Hepatic stellate cell (primary cell): ENCODE measurements around the gene KIF5B.
"Not testable (repeated sequence)": the region's sequence is repeated elsewhere in the genome, so short reads cannot be mapped to it uniquely, and the experiment has no call there.

ENCODE experiments used
- DNase-seq: peaks from one replicate; pipeline ENCODE4 v3.0.0; 2011; ENCODE audit warnings: low spot score

KIF5B gene

DNA sequence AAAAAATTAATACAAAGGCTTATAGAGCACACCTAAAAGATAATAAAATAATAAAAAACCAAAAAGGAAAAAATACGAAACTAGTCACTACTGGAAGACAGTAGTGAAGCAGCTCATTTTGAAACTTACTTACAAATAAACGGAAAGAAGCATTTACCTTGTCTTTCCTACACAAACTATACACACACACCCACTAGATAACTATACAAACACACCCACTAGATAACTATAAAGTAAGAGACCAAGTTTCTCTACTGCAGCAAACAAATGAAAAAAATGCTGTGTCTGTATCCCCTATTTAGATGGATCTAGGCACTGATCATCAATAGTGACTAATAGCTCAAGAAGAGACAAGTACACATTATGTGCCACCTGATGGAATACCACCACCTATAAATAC, 49.2 kb downstream of the KIF5B start:
- DNase-seq = no peak

DNA sequence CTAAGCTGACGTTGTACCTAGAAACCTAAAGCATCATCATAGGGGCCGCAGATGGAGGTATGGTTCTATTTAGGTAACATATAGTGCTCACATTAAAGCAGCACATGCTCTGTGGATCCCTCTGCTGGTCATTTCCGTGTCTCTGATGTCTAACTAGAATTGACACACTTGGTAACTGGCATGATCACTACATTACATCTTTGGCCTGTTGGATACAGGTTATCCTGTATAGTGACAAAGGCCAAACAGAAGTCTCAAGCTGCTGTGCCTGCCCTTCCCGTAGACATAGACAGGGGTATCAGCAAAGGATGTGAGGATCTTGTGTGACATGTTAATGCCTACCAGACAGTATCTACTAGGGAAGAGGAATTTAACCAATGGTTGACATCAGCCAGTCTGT, 51.2 kb downstream of the KIF5B start:
- DNase-seq = no peak

DNA sequence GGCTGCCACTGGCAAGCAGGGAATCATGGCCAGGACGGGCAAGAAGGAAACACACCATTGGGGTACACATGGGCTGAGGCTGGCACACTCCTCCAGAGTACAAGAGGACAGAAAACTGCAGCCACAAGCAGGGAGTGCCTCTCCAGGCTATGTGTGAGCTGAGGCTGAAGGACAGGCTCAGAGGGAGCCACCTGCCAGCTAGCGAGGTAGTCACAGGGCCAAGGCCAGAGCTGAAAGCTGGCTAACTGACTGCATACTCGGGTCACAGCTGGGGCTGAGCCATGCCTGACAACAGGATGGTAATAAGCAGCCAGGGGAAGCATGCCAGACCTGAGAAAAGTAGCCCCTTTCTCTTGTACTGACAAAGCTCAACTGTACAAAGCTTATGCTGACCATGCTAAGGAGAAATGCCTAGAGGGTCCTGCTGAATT, 52.0 kb downstream of the KIF5B start:
- no peak for DNase-seq

DNA sequence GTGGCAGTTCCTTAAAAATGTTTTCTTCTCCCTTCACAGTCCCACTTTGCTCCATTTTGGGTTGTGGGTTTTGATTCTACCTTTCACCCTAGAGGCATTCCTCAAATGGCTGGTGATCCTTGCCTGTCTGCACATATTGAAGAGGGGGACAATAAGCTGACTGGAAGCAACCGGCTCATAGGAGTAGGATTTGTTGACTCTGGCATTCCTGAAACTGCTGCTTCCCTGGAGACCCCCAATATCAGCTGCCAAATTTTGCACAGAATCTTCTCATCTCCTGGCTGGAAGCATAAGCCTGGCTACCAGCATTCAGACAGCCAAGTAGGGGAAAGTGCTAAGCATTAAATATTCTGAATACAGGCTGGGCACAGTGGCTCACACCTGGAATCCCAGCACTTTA, 53.7 kb downstream of the KIF5B start:
- DNase-seq = no peak

DNA sequence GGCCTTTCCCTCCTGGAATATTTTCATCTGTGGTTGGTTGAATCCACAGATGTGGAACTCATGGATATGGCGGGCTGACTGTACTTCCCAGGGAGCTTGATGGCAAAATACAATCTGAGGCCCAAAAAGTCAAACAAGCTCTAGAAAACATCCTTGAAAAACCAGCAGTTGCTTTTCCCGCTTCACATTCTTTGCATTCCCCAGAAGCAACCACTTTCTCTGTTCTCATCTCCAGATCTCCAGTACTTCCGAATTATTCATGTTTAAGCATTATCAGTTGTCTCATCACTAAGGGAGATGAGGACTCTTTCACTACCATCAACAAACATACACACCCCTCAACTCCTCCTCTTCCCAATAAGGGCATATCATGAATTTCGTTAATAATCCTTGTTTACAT, 55.3 kb downstream of the KIF5B start:
- DNase-seq = peak; percentile 32

DNA sequence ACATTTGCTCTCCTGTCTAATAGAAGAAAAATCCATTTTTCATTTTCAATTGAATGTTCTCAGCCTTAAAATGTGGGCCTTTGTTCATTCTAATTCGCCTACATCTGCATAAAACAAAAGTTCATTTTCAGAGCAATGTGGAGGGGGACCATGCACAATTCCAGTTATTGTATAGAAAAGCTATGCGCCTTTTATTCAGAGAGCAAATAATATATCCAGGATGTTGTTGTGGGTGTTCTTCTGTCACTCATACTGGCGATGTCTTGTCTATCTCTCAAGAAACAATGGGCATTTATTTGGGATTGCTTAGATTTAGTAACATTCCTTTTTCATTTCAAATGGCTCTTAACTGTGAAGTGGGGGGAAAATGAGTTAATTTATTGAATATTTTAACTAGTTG, 56.4 kb downstream of the KIF5B start:
- no peak for DNase-seq

DNA sequence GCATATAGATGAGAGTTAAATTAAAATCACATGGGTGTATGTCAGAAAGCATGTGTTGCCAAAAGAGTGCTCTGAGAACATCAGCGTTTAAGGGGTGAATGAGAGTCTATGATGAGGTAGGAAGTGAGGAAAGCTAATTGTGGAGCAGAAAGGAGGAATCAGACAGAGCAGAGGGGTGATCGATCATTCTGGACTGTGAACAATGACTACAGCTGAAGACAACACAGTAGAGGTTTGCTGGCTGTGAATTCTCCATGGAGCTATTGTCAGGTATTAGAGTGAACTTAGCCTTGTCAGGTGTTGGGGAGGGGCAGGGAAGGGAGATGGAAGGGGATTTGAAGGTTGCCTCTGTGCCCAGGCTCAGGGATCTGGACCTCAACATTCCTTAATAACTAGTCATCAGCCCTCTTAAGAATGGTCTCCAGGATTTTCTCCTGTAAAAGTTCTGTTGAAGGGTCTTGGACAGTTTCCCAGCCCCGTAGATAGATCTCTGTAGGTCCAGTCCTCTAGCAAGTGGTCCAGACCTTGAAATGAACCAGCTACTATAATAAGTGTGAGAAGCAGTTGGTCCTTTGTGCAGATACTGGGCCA, 57.1 kb downstream of the KIF5B start:
- no peak for DNase-seq

DNA sequence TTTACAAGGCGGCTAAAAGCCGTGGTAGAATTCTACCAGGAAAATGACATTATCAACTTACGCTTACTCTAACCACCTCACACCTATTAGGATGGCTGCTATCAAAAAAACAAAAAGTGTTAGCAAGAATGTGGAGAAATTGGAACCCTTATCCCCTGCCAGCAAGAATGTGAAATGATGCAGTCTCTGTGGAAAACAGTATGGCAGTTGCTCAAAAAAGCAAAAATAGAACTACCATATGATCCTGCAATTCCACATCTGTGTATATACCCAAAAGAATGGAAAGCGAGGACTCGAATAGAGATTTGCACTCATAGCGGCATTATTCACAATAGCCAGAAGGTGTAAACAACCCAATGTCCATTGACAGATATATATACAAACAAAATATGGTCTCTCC, 61.3 kb downstream of the KIF5B start:
- no peak for DNase-seq

DNA sequence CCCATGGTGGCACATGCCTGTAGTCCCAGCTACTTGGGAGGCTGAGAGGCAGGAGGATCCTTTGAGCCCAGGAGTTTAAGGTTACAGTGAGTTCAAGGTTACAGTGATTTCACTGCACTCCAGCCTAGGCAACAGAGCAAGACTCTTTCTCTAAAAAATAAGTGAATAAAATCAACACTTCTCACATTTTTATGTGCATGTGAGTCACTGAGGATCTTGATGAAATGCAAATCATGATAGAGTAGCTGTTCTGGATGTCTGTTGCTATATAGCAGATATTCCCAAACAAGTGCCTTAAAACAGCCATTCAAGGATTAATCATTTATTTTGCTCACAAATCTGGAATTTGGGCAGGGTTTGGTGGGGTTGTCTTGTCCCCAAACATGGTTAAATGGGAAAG, 65.3 kb downstream of the KIF5B start:
- DNase-seq = no peak

DNA sequence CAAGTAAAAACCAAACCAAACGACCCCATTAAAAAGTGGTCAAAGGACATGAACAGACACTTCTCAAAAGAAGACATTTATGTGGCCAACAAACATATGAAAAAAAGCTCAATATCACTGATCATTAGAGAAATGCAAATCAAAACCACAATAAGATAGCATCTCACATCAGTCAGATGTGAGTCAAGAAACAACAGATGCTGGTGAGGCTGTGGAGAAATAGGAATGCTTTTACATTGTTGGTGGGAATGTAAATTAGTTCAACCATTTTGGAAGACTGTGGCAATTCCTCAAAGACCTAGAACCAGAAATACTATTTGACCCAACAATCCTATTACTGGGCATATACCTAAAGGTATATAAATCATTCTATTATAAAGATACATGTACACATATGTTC, 68.4 kb downstream of the KIF5B start:
- not testable (repeated sequence) for DNase-seq

DNA sequence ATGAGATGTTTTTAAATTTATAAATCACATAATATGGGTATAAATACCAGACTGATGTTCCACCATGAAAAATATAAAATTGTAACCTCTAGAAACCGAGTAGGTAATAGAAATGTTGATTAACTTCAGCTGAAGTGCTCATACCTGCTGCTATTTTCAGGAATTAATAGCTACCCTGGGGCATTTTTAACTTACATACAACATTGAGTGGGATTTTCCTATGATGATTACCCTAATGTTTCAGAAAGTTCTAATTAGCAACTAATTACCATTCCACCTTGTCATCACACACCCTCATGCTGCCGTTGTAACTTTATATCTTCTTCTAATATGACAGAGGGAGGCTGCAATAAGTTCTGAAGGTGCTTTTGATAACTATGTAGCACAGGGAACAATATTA, 74.1 kb downstream of the KIF5B start:
- DNase-seq = no peak

DNA sequence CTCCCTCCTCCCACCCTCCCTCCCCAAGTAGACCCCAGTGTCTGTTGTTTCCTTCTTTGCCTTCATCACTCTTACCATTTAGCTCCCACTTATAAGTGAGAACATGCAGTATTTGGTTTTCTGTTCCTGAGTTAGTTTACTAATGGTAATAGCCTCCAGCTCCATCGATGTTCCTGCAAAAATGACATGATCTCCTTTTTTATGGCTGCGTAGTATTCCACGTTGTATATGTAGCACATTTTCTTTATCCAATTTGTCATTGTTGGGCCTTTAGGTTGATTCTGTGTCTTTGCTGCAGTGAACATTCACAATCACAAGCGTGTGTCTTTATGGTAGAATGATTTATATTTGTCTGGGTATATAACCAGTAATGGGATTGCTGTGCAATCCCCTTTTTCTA, 75.8 kb downstream of the KIF5B start:
- DNase-seq = no peak

DNA sequence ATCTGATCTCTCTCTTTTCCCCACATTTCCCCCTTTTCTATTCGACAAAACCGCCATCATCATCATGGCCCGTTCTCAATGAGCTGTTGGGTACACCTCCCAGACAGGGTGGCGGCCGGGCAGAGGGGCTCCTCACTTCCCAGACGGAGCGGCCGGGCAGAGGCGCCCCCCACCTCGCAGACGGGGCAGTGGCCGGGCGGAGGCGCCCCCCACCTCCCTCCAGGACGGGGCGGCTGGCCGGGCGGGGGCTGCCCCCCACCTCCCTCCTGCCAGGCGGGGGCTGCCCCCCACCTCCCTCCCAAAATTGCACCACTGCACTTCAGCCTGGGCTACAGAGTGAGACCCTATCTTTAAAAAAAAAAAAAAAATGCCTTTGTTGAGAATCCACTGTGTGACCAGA, 77.2 kb downstream of the KIF5B start:
- DNase-seq = not testable (repeated sequence)

DNA sequence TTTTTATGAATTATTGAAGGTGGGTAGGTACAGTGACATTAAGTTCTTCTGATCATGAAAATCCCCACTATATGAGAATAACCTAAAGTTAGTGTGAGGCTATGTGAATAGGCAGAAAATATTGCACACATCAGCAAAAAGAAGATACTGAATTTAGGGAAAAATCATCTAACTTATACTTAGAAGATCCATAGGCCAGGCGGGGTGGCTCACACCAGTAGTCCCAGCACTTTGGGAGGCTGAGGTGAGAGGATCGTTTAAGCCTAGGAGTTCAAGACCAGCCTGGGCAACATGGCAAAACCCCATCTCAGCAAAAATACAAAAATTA, 78.1 kb downstream of the KIF5B start:
- no peak for DNase-seq

DNA sequence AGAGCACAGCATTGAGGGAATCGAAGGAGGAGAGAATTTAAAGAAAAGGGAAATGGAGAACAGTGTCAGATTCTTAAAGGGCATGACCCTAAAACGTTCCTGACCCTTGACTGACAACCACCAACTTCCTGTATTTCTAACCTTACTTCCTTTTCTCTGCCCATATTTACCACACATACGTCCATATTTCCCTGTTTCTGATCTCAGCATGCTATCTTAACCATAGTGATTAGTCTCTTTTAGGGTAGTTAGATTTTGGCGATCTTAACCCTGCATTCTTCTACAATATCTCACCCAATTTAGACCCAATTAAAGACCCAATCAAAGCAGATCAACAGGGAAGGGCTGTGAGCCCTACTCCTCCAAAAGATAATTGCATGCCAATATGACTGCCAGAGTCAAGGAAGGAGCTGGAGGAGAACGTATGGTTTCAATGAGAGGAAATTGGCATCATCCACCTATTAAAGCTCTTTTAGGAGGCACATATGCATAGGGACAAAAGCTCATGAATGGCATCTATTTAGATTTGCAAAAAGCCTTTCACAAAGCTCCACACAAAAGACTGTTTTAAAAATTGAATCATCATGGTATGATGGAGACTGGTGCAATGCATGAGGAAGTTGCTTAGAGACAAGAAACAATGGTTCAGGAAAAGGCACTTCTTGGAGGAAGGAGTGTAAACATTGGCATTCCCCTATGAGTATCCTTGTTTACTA, 78.6 kb downstream of the KIF5B start:
- DNase-seq = peak; percentile 23

DNA sequence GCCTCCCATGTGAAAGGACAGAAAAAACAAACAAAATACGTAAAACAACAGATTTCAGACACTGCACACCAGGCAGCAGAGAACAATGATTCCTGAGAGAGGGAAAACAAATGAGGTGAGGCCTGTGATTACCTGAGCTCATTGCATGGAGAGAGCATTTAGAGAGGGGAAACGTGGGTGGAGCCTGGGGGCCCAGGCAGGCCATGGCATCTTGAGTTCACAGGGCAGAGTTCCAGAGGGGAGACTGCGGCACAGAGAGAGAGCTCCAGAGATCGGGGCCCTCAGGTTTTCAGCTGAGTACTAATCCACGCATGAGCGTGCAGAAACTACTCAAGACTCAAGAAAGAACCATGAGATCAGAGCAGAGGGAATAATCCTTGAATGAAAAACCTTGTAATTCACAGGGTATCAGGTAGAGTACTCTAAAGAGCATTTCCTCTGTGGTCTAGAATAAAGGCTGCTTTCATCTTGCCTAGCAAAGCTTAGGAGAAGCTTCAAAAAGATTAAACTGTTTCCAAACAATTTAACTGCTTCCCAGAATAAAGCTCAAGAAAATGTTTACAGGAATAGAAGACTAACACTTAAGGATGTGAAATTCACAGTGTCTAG, 81.0 kb downstream of the KIF5B start:
- no peak for DNase-seq

DNA sequence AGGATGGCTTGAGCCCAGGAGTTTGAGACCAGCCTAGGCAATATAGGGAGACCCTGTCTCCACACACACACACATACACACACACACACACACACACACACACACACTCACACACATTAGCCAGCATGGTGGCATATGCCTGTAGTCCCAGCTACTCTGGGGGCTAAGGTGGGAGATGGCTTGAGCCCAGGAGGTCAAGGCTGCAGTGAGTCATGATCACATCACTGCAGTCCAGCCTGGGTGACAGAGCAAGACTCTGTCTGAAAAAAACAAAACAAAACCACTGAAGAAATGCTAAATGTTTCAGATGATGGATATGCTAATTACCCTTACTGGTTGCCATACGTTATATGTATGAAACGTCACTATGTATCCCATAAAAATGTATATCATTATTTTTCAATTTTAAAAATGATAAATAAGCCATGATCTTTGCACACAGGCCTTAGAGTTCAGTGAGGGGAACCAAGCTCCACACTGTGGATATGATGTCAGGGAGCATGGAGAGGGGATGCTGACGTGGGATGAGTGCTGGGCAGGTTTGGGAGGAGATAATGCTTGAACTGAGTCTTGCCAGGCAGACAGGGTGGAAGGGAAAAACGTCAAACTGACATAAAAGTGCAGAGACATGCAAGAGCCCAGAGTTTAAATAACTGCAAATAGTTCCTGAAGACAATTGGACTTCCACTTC, 81.6 kb downstream of the KIF5B start:
- DNase-seq = no peak

DNA sequence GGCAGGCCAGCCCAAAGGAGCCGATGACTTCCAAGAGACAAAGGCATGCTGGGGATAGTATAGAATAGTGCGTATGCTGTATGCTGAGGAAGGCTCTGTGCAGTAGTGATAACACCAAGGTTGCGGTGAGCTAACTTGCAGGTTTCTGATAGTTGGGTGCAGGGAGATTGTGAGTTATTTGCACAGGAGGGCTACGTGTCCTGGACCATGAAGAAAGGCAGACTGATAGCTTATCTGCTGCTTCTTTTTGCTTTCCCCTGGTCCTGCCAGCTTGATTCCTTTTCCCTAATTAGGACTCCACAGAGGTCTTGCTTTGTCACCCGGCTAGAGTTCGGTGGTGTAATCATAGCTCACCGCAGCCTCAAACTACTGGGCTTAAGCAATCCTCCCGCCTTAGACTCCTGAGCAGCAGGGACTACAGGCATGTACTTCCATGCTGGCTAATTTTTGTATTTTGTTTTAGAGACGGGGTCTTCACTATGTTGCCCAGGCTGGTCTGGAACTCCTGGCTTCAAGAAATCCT, 83.6 kb downstream of the KIF5B start:
- DNase-seq = no peak

DNA sequence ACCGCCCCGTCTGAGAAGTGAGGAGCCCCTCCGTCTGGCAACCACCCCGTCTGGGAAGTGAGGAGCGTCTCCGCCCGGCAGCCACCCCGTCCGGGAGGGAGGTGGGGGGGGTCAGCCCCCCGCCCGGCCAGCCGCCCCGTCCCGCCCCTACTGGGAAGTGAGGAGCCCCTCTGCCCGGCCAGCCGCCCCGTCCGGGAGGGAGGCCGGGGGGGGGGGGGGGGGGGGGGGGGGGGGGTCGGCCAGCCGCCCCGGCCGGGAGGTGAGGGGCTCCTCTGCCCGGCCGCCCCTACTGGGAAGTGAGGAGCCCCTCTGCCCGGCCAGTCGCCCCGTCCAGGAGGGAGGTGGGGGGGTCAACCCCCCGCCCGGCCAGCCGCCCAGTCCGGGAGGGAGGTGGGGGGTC, 86.4 kb downstream of the KIF5B start:
- not testable (repeated sequence) for DNase-seq

DNA sequence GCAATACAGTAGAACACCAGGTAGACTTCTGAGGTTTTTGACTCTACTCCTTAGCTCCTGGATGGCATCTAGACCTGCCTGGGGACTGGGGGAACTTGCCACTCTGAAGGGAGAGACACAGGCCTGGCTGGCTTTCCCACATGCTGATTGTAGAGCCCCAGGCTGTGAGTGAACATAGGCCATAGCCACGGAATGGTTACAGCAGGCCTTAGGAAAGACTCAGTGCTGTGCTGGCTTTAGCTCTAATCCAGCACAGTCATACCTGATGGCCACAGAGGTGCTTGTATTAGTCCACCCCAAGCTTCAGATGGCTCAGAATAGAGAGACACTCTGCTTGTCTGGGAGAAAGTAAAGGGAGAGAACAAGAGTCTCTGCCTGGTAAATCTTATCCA, 92.6 kb downstream of the KIF5B start:
- no peak for DNase-seq

DNA sequence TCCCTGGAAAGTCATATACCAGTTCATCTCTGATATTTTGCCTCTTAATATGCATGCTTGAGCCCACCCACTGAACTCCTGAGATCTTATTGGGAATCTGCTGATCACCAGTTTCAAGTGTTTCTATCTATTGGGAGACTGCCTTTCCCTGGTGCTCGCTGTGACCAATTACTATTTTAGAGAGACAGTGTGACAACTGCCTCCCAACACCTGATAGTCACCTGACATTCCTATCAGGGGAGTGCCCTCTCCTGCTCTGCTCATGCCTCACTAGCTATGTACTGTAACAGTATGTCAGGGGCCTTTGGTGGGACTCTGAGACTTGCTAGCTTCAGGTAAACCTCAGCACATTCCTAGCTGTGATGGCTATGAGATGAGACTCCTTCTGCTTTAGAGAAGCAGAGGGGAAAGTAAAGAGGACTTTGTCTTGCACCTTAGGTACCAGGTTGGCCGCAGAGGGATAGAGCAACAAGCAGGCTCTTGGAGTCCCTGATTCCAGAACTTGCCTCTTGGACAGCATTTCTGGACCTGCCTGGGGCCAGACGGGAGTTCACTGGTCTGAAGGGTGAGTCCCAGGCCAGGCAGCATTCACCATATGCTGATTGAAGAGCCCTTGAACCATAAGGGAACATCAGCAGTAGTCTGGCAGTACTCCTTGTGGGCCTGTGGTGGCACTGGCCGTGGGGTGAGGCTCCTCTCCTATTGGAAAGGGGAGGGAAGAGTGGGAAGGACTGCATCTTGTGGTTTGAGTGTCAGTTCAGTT, 93.2 kb downstream of the KIF5B start:
- DNase-seq = no peak
